PC-9 (cell line): ENCODE data around the gene B4GALT7. TPM values are rescaled to one million over a fixed set of nuclear protein-coding genes. Genes with fewer than 3 reads are reported as not detected.

Experiments used
- BruUV-seq: library from RNA; stranded (reverse); fragments of 400-500 nt; replicated peaks from 2 replicates; lab custom pipeline; 2021; lab: Mats Ljungman, UMichigan
- CTCF ChIA-PET: fragments of 300-600 bp; sonication (Branson Sonifier 250); formaldehyde crosslinking; loops from one replicate; lab custom pipeline; 2022; ENCODE audit warnings: antibody characterized with exemption; lab: Charles Lee
- POLR2A ChIA-PET: fragments of 300-600 bp; sonication (Branson Sonifier 250); formaldehyde crosslinking; loops from one replicate; lab custom pipeline; 2022; ENCODE audit warnings: antibody characterized with exemption; ENCODE audit not compliant: unreplicated experiment; lab: Charles Lee
- DNase-seq, 2 experiments: peaks; one replicate each; pipeline versions ENCODE4 v3.0.0 to v3.0.0-alpha.2; 2015 to 2022; ENCODE audit warnings: mixed read lengths in 1 of 2
- H2AFZ ChIP-seq: fragments of 200-600 bp; sonication (generic); 2 replicates; pipeline ENCODE4 v1.8.1; 2017; ENCODE audit warnings: antibody characterized with exemption
- H3F3A ChIP-seq: fragments of 200-600 bp; sonication (generic); 2 replicates; pipeline ENCODE4 v1.8.1; 2017; ENCODE audit warnings: antibody characterized with exemption, mild to moderate bottlenecking, low read depth; ENCODE audit not compliant: insufficient read depth
- H3K27ac ChIP-seq: fragments of 200-600 bp; sonication (generic); 2 replicates; pipeline ENCODE4 v1.6.1; 2016; ENCODE audit warnings: mixed run types
- H3K27me3 ChIP-seq: fragments of 200-600 bp; sonication (generic); 2 replicates; pipeline ENCODE4 v1.6.1; 2016; ENCODE audit warnings: low read depth, mixed run types; ENCODE audit not compliant: insufficient read depth
- H3K36me3 ChIP-seq: fragments of 200-600 bp; sonication (generic); 2 replicates; pipeline ENCODE4 v1.6.1; 2016; ENCODE audit warnings: low read depth, mixed run types
- H3K4me1 ChIP-seq: fragments of 200-600 bp; sonication (generic); replicated peaks from 2 replicates; pipeline ENCODE4 v1.6.1; 2016; ENCODE audit warnings: mixed run types; ENCODE audit not compliant: insufficient read depth
- H3K4me2 ChIP-seq: fragments of 200-600 bp; sonication (generic); 2 replicates; pipeline ENCODE4 v1.6.1; 2017; ENCODE audit warnings: mixed run types
- H3K4me3 ChIP-seq: fragments of 200-600 bp; sonication (generic); 2 replicates; pipeline ENCODE4 v1.6.1; 2016; ENCODE audit warnings: mixed run types
- H3K79me2 ChIP-seq: fragments of 200-600 bp; sonication (generic); 2 replicates; pipeline ENCODE4 v1.6.1; 2017; ENCODE audit warnings: low read depth, mixed run types
- H3K9me2 ChIP-seq: fragments of 200-600 bp; sonication (generic); 2 replicates; pipeline ENCODE4 v1.8.1; 2017; ENCODE audit warnings: mild to moderate bottlenecking; ENCODE audit not compliant: insufficient read depth
- H3K9me3 ChIP-seq: fragments of 200-600 bp; sonication (generic); 2 replicates; pipeline ENCODE4 v1.8.1; 2016; ENCODE audit warnings: low read depth; ENCODE audit not compliant: insufficient read depth
- H4K20me1 ChIP-seq: fragments of 200-600 bp; sonication (generic); 2 replicates; pipeline ENCODE4 v1.8.1; 2017; ENCODE audit not compliant: insufficient read depth
- EZH2 ChIP-seq: fragments of 200-600 bp; sonication (generic); IDR thresholded peaks from 2 replicates; pipeline ENCODE4 v1.8.0; 2017; ENCODE audit warnings: antibody characterized with exemption, low read depth
- intact Hi-C: fragments of 100-400 bp; cut with micrococcal nuclease; formaldehyde crosslinking; loops from one replicate; pipeline ENCODE4 v1.10.0; 2022; ENCODE audit not compliant: unreplicated experiment
- total RNA-seq: library from RNA; stranded (reverse); gene quantifications from 2 replicates; pipeline ENCODE4 v1.2.3, GENCODE V29; 2021
- TF ChIP-seq, protein P1 (sequence below): fragments of 200-600 bp; sonication (generic); conservative IDR thresholded peaks from 2 replicates; pipeline ENCODE4 v1.6.1; 2017; ENCODE audit warnings: mixed run types, antibody characterized with exemption, mild to moderate bottlenecking, moderate library complexity

Gene B4GALT7
- total RNA-seq, 1 experiment from 2014 or later = 27.9 TPM

DNA sequence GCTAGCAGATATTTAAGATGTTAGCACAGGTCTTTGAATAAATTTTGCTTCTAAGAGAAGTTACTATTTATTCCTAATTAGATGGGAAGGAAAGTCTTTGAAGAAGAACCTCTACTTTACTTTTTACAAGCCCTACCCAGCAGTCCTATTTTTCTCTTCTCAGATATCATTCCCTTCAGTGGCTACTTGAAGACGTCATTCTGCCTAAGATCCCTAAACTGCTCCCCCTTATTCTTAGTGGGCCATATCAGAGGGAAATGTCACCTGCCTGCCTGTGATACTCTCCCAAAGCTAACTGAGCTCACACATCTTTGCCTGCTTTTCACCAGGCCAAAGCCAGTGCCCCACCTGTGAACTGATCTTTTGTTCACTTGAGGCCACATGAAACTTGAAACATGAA, 24.4 kb upstream of the B4GALT7 start:
- no peaks in the 10 kb centered on the region for H3K9me2 ChIP-seq
- no peak overlapping the region for H3K4me2 ChIP-seq
- H3K9me3 ChIP-seq = no peaks in the 10 kb centered on the region
- DNase-seq = no peak
- H3K4me1 ChIP-seq = no peaks in the 10 kb centered on the region
- ChIA-PET POLR2A (no interaction called here), CTCF (no interaction called here)
- H2AFZ ChIP-seq = no peak overlapping the region
- no peak overlapping the region for H3K27ac ChIP-seq
- BruUV-seq = no TSS peak
- H4K20me1 ChIP-seq = no peaks in the 10 kb centered on the region
- H3K4me3 ChIP-seq = no peak overlapping the region
- intact Hi-C loops = no loop called here
- H3K27me3 ChIP-seq = peaks cover 69% of the 10 kb centered on the region
- no peaks in the 10 kb centered on the region for H3K36me3 ChIP-seq
- no peak for TF ChIP-seq EZH2
- TF ChIP-seq, protein P1, sequence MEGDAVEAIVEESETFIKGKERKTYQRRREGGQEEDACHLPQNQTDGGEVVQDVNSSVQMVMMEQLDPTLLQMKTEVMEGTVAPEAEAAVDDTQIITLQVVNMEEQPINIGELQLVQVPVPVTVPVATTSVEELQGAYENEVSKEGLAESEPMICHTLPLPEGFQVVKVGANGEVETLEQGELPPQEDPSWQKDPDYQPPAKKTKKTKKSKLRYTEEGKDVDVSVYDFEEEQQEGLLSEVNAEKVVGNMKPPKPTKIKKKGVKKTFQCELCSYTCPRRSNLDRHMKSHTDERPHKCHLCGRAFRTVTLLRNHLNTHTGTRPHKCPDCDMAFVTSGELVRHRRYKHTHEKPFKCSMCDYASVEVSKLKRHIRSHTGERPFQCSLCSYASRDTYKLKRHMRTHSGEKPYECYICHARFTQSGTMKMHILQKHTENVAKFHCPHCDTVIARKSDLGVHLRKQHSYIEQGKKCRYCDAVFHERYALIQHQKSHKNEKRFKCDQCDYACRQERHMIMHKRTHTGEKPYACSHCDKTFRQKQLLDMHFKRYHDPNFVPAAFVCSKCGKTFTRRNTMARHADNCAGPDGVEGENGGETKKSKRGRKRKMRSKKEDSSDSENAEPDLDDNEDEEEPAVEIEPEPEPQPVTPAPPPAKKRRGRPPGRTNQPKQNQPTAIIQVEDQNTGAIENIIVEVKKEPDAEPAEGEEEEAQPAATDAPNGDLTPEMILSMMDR = no peak
- no peaks in the 10 kb centered on the region for H3F3A ChIP-seq
- no peaks in the 10 kb centered on the region for H3K79me2 ChIP-seq

DNA sequence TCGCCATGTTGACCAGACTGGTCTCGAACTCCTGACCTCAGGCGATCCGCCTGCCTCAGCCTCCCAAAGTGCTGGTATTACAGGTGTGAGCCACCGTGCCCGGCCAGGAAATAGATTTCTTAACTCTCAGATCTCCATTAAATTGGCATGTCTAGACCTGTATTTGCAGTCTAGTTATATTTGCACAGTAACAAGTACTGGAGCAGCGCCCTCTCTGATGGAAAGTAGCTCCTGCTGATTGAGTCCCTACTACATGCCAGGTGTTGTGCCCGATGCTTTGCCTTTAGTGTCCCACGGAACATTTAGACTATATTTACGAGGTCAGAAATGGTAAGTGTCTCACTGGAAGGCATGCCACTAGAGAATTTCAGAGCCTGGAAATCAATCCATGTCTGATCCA, 23.8 kb upstream of the B4GALT7 start:
- no peaks in the 10 kb centered on the region for H3K79me2 ChIP-seq
- no TSS peak for BruUV-seq
- H3K9me3 ChIP-seq = no peaks in the 10 kb centered on the region
- no peaks in the 10 kb centered on the region for H4K20me1 ChIP-seq
- H2AFZ ChIP-seq = no peak overlapping the region
- no peak for DNase-seq
- no peak overlapping the region for H3K4me3 ChIP-seq
- H3F3A ChIP-seq = no peaks in the 10 kb centered on the region
- H3K36me3 ChIP-seq = no peaks in the 10 kb centered on the region
- H3K27ac ChIP-seq = no peak overlapping the region
- no peaks in the 10 kb centered on the region for H3K9me2 ChIP-seq
- ChIA-PET POLR2A (no interaction called here), CTCF (no interaction called here)
- intact Hi-C loops = no loop called here
- no peaks in the 10 kb centered on the region for H3K4me1 ChIP-seq
- H3K4me2 ChIP-seq = no peak overlapping the region
- H3K27me3 ChIP-seq = peaks cover 62% of the 10 kb centered on the region
- no peak for TF ChIP-seq EZH2
- TF ChIP-seq, protein P1 = no peak; the same call in 1 of the 2 replicates

DNA sequence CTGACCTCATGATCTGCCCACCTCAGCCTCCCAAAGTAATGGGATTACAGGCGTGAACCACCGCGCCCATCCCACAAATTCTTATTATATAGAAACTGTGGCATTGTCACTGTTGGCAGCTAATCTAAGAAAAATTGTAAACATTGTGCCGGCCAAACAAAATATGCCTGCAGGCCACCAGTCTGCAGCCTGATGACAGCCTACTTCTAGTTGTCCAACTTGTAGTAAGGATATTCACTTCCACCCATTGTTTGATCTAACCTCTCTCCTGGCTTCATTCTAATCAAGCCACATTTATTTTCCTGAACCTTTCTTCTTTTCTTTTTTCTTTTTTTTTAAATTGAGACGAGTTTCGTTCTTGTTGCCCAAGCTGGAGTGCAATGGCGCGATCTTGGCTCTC, 21.6 kb upstream of the B4GALT7 start:
- TF ChIP-seq EZH2 = no peak
- TF ChIP-seq, protein P1 = no peak
- ChIA-PET POLR2A (no interaction called here), CTCF (interaction anchor here (0.6 kb wide), 1 partner anchor 632 kb away, joined by 4 read pairs; no protein-coding TSS in a partner anchor)
- no peaks in the 10 kb centered on the region for H4K20me1 ChIP-seq
- intact Hi-C loops = no loop called here
- no peak overlapping the region for H2AFZ ChIP-seq
- no peaks in the 10 kb centered on the region for H3K79me2 ChIP-seq
- BruUV-seq = no TSS peak
- DNase-seq = no peak
- H3K36me3 ChIP-seq = no peaks in the 10 kb centered on the region
- H3F3A ChIP-seq = no peaks in the 10 kb centered on the region
- H3K4me1 ChIP-seq = no peaks in the 10 kb centered on the region
- H3K4me3 ChIP-seq = no peak overlapping the region
- no peak overlapping the region for H3K4me2 ChIP-seq
- no peaks in the 10 kb centered on the region for H3K9me2 ChIP-seq
- H3K9me3 ChIP-seq = no peaks in the 10 kb centered on the region
- H3K27ac ChIP-seq = no peak overlapping the region
- H3K27me3 ChIP-seq = peaks cover 46% of the 10 kb centered on the region
